Inflammatory macrophage treated with lipopolysaccharide for 1 hour (primary cell): ENCODE results near the gene METTL1.
"Not testable (repeated sequence)": the region's sequence is repeated elsewhere in the genome, so short reads cannot be mapped to it uniquely, and the experiment has no call there.

ENCODE experiments used
- DNase-seq, 2 donors: peaks; one replicate each; pipeline ENCODE4 v3.0.0-alpha.2; 2020 to 2022

The METTL1 gene

DNA sequence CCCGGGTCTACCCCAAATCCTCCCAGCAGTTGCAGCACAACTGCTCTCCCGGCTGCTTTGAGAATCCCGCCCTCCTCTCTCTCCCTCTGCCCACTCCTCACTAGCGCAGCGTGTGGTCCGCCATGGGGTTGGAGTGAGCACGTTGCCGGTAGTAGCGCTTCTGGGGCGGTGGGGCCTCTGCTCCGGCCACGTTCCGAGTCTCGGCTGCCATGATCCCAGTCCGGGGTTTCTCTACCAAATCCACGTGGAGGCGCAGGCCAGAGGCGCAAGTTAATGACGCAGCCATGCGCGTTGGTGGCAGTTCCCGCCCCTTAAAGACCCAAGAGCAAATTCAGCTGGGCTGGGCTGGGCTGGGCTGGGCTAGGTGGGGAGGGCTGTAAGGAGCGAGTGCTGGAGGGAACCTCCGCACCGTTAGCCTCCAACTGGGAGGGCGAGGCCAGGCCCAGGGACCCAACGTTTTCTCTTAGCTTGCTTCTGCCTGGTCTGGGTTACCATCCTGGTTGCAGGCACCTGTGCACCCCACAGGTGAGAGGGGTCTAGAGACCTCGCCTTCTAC lies at the start of gene METTL1:
TSS of gene METTL1 (minus strand) at position 233 of the 556 bp plus-strand sequence. CDS start at position 211, 22 bp downstream.
- peak; percentile 96 to 98 for DNase-seq

DNA sequence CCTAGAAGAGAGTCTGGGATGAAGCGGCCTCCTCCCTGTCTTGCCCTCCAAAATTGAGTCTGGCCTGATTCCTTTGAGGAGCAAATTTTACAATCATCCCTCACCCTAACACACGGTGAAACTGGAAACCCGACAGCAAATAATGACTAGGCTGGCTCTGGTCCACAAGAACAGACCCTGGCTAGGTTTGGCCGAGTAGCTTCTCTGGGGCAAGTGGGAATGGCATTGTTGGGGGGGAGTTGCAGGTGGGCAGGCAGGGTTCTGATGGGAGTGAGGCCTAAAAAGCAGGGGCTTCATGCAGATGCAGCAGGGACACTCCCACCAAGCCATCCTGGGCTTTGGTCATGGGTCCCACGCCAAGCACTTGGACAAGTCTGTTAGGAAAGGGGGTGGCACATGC lies 49.1 kb upstream of the METTL1 start:
- not testable (repeated sequence) for DNase-seq

DNA sequence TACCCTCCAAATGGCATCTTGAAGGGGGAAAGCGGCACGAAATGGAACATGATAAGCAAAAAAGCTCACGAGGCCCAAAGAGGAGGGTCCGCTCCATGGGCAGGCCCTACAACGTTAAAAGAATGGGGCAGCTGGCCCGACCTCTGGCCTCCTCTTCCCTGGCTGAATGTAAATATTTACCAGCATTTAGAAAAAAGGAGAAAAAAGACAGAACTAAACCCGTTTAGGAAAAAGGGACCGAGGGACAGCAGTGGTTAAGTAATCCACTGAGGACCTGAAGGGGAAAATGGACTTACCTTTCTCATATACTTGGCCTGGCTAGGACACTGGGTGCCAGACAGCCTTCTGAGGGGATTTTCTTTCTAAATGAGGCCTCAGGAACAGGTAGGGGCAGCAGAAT lies 48.2 kb upstream of the METTL1 start:
- DNase-seq = not testable (repeated sequence)

GRCh38 chr12:57817990-57818331 lies 46.1 kb upstream of the METTL1 start:
- DNase-seq = not testable (repeated sequence)

DNA sequence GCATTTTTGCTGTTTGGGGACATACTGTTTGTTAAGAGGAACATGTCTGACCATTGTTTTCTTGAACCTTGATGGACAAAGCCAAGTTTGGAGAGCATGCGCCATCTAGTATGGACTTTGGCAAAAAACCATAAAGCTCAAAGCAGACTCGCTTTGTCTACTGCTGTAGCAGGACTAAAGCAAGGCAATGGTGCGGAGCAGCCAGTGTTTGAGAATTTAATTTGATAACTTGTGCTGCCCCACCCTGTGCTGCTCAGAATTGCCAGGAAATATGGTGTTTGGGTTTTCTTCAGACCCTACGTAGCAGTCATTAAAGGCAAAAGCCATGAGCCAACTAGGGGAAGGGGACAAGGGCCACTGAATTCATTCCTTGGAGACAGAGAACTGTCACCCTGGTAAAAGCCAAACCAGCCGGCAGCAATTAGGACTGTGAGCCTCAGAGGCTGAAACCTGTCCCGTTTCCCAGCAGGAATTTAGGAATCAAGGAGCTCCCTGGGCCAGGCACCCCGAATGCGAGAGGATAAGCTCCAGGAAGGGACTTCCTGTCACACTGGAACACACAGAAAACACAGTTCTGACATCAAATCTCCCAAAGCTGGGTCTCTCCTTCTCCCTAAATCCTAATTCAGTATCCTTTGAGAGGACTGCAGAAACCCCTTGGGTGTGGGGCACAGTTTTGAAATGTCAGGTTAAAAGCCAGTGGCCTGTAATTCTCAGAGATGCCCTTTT lies 45.5 kb upstream of the METTL1 start:
- DNase-seq = no peak

DNA sequence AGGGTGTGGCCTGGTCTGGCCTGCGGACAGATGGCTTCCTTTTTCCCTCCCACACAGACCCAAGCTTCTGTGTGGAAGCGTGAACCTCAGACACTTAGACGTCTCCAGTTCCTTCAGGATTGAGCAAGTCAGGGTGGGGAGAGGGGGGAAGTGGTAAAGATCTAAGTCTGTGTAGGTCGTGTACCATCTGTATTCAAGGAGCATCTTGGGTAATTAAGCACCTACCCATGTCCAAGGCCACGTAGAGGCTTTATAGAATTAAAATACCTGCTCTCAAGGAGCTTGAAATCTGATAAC lies 44.9 kb upstream of the METTL1 start:
- peak; percentile 78 to 89 for DNase-seq

DNA sequence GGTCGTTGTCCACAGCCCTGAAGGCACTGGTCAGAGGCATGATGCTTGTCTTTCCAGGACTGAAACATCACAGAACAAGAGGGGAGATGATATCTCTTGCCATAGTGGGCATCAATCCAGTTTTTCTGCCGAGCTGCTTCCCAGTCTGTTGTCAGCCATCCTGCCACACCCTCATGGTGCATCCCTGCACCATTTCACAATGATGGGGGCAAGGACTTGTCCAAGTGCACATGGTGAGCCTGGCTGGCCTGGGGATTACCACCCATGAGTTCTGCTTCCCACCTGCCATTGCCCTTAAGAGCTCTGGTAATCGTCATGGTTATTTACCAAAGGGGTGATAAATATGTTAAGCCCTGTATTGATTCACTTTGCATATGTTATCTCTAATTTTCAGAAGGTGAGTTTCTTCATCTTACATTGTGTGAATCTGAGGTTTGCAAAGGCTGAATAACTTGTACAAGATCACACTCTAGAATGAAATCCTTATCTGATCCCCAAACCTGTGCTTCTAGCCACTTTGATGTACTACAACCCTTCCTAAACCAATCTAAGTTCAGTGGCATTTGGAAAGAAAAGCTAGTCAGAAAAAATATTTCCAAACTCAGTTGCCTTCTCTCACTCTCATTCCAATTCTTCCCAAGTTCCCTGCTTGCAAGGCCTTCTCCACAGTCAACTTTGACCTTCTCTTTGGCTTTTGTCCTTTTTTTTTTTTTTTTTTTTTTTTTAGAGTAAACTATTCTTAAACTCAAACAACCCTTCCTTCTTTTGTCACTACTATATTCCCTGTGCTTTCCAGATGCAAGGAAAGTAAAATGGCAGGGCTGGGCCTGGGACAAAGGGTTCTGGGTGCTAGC lies 44.3 kb upstream of the METTL1 start:
- no peak for DNase-seq

DNA sequence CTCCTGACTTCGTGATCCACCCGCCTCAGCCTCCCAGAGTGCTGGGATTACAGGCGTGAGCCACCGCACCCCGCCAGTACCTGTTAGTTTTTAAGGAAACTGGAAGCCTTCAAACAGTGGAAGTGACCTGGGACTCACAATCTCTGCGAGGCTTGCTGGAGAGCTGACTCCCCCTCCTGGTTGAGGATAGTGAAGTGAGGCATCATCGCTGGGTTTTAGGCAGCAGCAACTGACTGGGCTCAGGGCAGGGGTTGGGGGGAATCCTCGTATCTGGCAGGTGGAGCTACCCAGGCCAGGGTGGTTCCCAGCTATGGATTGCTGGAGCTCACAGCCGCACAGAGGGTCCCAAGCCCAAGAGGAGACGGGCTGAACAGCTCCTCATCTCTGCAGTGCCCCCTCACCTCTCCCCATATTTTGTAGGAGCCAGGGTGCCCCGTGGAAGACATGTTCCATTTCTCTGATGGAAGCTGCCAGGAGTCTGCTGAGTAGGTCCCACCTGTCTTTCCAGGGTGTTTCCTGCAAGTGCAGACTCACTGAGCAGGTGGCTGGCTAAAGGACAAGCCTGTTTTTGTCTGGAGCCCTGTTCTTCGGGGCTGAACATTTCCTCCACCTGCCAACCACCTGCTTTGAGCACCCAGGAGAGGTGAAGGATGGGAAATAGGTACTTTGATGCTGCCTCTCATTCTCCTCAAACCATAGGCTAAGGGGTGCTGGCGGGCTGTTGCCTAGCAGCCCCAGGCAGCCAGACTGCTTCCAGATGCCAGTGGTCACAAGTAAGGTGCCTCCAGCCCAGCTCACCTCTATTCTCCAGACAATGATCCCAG lies 43.5 kb upstream of the METTL1 start:
- DNase-seq = no peak

DNA sequence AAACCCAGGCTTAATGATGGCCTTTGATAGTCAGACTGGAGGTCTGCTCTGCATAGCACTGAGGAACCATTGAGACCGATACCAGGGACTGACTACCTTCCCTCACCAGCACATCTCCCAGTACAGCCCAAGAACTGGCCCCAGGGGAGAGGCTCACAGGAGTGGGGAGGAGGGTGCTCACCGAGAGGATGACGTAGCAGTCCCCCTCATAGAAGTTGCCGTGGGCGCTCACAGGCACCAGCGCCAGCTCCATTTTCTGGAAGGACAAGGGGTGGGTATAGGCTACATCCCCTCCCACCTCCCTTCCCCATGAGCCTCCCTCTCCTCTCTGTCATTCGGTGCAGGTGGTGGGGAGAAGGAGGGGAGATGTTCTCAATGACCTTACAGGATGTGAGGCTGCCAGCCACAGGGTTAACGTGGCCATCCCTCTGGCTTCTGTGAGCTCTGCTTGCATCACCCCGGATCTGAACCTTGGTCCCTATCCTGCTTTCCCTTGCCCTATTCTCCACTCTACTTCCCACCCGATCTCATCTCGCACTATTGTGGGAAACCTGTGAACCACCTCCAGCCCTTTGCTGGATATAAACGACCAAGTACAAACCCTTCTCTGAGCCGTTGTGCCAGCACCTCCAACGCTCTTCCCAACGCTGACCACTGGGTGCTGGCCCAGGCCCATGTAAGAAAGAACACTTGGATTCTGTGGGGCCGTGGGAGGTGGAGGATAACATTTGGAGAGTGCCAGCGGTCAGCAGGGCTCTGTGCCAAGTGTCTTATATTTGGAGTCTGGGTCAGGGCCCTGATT lies 42.3 kb upstream of the METTL1 start:
- DNase-seq = no peak

DNA sequence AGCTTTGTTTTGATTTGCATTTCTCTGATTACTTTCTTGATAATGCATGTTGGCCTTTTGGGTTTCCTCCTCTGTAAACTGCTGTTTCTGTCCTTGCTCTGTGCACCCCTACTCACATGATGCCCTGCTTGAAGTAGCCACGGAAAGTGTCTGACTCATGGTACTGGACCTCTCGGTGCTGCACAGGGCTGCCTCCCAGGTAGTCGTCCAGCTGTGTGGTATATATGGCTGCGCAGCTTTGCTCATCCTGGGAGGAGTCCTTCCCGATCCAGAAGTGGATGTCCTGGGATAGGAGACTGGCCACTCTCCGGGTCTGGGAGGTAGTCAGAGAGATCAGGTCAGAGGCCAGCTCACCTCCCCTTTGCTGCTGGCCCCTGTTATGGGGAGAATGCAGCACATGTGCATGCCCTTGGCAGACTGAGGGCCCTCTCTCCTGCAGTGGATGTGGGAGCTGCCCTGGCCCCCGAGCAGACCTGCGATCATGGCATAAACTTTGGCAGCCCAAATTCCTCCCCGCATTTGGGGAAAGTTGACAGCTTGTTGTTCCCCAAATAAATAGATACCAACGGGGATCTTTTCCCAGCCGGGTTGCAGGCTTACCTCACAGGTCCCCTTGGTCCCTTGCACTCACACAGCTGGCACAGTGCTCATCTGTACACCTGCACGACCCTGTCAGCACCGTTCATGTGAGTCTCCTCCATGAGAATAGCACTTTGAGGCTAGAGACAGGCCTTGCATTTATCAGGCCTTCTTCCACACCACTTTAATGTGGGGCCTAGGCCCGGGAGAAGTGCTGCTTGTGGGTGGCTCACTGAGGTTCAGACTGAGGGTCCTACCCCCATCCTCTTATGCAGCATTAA lies 41.4 kb upstream of the METTL1 start:
- DNase-seq = no peak

DNA sequence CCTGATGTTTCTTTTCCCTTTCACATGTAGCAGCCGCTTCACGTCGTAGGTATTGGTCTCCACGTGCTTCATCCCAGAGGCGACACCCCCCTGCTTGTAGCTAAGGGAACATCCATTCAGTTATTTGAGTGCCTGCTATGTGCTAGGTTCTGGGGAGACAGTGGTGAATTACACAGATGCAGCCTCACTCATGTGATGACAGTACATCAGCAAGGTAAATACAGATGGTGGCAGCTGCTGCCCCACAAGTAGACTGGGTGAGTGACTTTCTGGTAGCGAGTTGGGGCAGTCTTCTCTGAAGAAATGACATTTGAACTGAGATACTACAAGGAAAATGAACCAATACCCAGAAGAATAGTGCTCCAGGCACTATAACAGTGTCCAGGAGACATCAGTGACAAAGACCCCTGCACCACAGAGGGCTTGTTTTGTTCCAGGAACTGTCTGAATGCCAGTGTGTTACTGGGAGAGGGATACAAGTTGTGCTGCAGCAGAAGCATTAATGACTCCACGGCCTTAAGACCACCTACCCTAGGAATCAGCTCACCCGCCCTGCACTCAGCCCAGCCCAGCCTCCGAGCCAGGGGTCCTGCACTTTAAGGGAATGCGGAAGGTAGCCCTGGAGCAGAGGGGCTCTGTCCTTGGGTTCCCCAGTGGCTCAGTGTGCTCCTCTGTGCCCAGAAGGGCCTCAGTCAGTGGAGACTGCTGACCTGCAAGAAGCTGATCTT lies 39.3 kb upstream of the METTL1 start:
- no peak for DNase-seq

DNA sequence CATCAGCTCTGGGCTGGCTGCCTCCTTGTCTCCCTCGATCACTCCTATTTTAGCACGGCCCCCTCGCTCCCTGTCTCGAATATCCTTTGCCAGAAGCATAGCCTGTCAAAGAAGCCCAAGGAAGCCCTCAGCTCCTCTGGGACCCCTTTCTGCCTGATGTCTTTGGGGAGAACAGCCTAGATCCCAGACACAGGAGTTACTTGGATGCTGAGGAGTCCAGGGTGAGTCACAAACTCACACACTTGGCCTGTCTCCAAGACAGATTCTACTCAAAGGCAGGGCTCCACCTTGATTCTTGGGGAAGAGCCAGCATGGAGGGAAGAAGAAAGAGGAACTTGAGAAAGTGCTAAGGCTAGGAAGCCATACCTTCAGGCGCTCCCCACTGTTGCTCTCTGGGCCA lies 38.5 kb upstream of the METTL1 start:
- no peak for DNase-seq

DNA sequence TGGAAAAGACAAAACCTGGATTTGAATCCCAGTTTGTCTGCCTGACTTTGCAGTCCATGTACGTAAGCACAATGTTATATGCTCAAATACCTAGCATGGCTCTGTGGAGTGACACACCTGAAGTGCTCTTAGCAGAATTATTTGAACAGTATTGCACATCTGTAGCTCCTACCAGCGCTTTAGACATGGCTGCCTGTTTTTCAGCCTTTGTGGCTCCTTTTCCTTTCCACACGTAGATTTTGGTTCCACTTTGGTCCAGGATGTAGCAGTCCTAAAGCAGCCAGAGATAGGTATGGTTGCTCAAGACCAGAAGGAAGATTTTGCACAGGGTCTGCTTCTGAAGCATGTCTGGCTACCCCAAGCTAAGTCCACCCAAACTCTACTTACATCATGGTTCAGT lies 37.5 kb upstream of the METTL1 start:
- no peak for DNase-seq

- DNase-seq = no peak
Measured at GRCh38 chr12:57808351-57808750, 36.4 kb upstream of the METTL1 start.

GRCh38 chr12:57807285-57807684 lies 35.4 kb upstream of the METTL1 start:
- no peak for DNase-seq

GRCh38 chr12:57806677-57807076 lies 34.8 kb upstream of the METTL1 start:
- no peak for DNase-seq

- DNase-seq = peak in 1 of 2 donors; percentile 54
Measured at GRCh38 chr12:57803319-57803893, 31.5 kb upstream of the METTL1 start.

GRCh38 chr12:57802607-57803006 lies 30.7 kb upstream of the METTL1 start:
- DNase-seq = no peak

DNA sequence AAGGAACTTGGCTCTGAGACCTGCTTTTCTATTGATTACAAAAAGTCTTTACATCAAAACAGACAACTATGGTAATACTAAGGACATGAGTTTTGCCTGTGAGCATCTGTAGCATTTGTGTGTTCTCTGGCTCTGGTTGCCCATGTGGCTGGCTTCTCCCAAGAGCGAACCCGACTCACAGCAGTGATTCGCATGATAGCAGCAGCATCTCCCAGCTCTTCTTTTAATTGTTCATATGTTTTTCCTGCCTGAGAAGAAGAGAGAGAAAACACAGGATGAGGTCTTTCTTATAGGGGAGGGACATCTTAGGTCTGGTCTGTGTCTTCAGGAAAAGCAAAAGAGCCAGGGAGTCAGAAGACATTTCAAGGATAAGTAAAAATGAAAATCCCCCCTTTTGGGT lies 29.1 kb upstream of the METTL1 start:
- no peak for DNase-seq

DNA sequence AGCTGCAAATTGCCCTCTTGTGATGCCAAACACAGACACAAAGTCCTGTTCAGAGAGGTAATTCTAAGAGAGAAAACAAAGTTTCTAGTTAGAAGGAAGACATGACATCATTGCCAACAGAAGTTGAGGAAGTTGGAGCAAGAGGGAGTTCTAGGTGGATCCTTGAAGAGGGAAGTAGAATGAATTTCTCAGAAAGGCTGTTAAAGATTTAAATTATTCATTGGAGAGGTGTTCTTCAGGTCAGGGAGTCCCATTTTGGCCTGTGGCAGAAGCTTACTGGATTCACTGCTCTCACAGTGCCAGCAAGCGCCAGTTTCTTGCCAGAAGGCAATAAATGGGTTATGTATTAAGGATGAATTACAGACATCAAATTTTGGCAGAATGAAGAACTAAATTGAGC lies 26.0 kb upstream of the METTL1 start:
- peak; percentile 70 to 74 for DNase-seq
